Stimulated activated effector memory CD8-positive, alpha-beta T cell treated with anti-CD3 and anti-CD28 coated beads, Interleukin-12 subunit alpha, Interleukin-12 subunit beta, amount 100 ng/mL, for 72 hours (primary cell): Measurements from ENCODE around the gene GKN2.
"Not testable (repeated sequence)": the region's sequence is repeated elsewhere in the genome, so short reads cannot be mapped to it uniquely, and the experiment has no call there.

Experiments used
- ATAC-seq: fragments of 150-1000 bp; cut with Tn5 transposase; 2 replicates; pipeline ENCODE4 v1.10.0; 2021
- DNase-seq, 2 donors: peaks; one replicate each; pipeline ENCODE4 v3.0.0; 2021 to 2022; ENCODE audit warnings: low spot score in 2 of 2
- H3K27ac Mint-ChIP-seq: one replicate; pipeline ENCODE4 v1.8.0; 2022; ENCODE audit warnings: mild to moderate bottlenecking, mixed read lengths
- H3K36me3 Mint-ChIP-seq: one replicate; pipeline ENCODE4 v1.8.0; 2022; ENCODE audit warnings: mild to moderate bottlenecking, mixed read lengths
- H3K4me1 Mint-ChIP-seq: one replicate; pipeline ENCODE4 v1.8.0; 2022; ENCODE audit warnings: mixed read lengths
- H3K4me3 Mint-ChIP-seq: one replicate; pipeline ENCODE4 v1.8.0; 2022; ENCODE audit warnings: mild to moderate bottlenecking, mixed read lengths
- H3K9me3 Mint-ChIP-seq: one replicate; pipeline ENCODE4 v1.8.0; 2022; ENCODE audit warnings: mixed read lengths

GKN2 gene

GRCh38 chr2:68971591-68972231 lies 19.0 kb upstream of the GKN2 start:
- peak; percentile 8 to 58 for DNase-seq
- no peak overlapping the region for H3K4me3 Mint-ChIP-seq
- no peaks in the 10 kb centered on the region for H3K4me1 Mint-ChIP-seq
- no peaks in the 10 kb centered on the region for H3K36me3 Mint-ChIP-seq
- peak; percentile 100 for ATAC-seq
- no peak overlapping the region for H3K27ac Mint-ChIP-seq
- H3K9me3 Mint-ChIP-seq: no peaks in the 10 kb centered on the region

- ATAC-seq (no peak), DNase-seq (no peak)
- H3K9me3 Mint-ChIP-seq: no peaks in the 10 kb centered on the region
- no peak overlapping the region for H3K27ac Mint-ChIP-seq
- no peaks in the 10 kb centered on the region for H3K36me3 Mint-ChIP-seq
- H3K4me3 Mint-ChIP-seq: no peak overlapping the region
- no peaks in the 10 kb centered on the region for H3K4me1 Mint-ChIP-seq
Observed at GRCh38 chr2:68970566-68971265, 18.0 kb upstream of the GKN2 start.

- H3K27ac Mint-ChIP-seq: no peak overlapping the region
- H3K36me3 Mint-ChIP-seq: no peaks in the 10 kb centered on the region
Observed at GRCh38 chr2:68969736-68970490, 17.2 kb upstream of the GKN2 start.

GRCh38 chr2:68968221-68968620 lies 15.5 kb upstream of the GKN2 start:
- Mint-ChIP-seq H3K9me3 (no peaks in the 10 kb centered on the region), H3K4me1 (no peaks in the 10 kb centered on the region), H3K36me3 (no peaks in the 10 kb centered on the region), H3K27ac (no peak overlapping the region), H3K4me3 (no peak overlapping the region)
- no peak for ATAC-seq
- DNase-seq: no peak

More at GRCh38 chr2:68969736-68970490, 17.2 kb upstream of the GKN2 start:
- H3K4me3 Mint-ChIP-seq: no peak overlapping the region
- H3K4me1 Mint-ChIP-seq: no peaks in the 10 kb centered on the region
- no peak for ATAC-seq
- DNase-seq: no peak
- no peaks in the 10 kb centered on the region for H3K9me3 Mint-ChIP-seq

- no peak for DNase-seq
- no peaks in the 10 kb centered on the region for H3K36me3 Mint-ChIP-seq
- no peak overlapping the region for H3K4me3 Mint-ChIP-seq
- H3K9me3 Mint-ChIP-seq: no peaks in the 10 kb centered on the region
- ATAC-seq: no peak
- no peaks in the 10 kb centered on the region for H3K4me1 Mint-ChIP-seq
- no peak overlapping the region for H3K27ac Mint-ChIP-seq
Observed at GRCh38 chr2:68964282-68964681, 11.6 kb upstream of the GKN2 start.

GRCh38 chr2:68961380-68961779 lies 8.7 kb upstream of the GKN2 start:
- H3K27ac Mint-ChIP-seq: no peak overlapping the region
- no peaks in the 10 kb centered on the region for H3K4me1 Mint-ChIP-seq

GRCh38 chr2:68959001-68959400 lies 6.3 kb upstream of the GKN2 start:
- H3K9me3 Mint-ChIP-seq: peaks cover 3% of the 10 kb centered on the region
- DNase-seq: no peak
- ATAC-seq: no peak
- no peak overlapping the region for H3K4me3 Mint-ChIP-seq
- no peaks in the 10 kb centered on the region for H3K36me3 Mint-ChIP-seq
- no peak overlapping the region for H3K27ac Mint-ChIP-seq
- no peaks in the 10 kb centered on the region for H3K4me1 Mint-ChIP-seq

More at GRCh38 chr2:68961380-68961779, 8.7 kb upstream of the GKN2 start:
- Mint-ChIP-seq H3K9me3 (no peaks in the 10 kb centered on the region), H3K36me3 (no peaks in the 10 kb centered on the region), H3K4me3 (no peak overlapping the region)
- DNase-seq (no peak), ATAC-seq (no peak)

GRCh38 chr2:68955432-68955831 lies 2.7 kb upstream of the GKN2 start:
- DNase-seq, H3K4me1 Mint-ChIP-seq, H3K9me3 Mint-ChIP-seq, H3K27ac Mint-ChIP-seq, H3K4me3 Mint-ChIP-seq, ATAC-seq, H3K36me3 Mint-ChIP-seq: not testable (repeated sequence)

- DNase-seq: no peak
- no peak overlapping the region for H3K4me3 Mint-ChIP-seq
- H3K27ac Mint-ChIP-seq: no peak overlapping the region
- H3K9me3 Mint-ChIP-seq: peaks cover 3% of the 10 kb centered on the region
- no peaks in the 10 kb centered on the region for H3K36me3 Mint-ChIP-seq
- H3K4me1 Mint-ChIP-seq: no peaks in the 10 kb centered on the region
- no peak for ATAC-seq
Observed at GRCh38 chr2:68951899-68952298, 794 bp downstream of the GKN2 start.

- H3K9me3 Mint-ChIP-seq: no peaks in the 10 kb centered on the region
- no peaks in the 10 kb centered on the region for H3K36me3 Mint-ChIP-seq
- no peaks in the 10 kb centered on the region for H3K4me1 Mint-ChIP-seq
- no peak overlapping the region for H3K4me3 Mint-ChIP-seq
- ATAC-seq (no peak), DNase-seq (no peak)
- no peak overlapping the region for H3K27ac Mint-ChIP-seq
Observed at GRCh38 chr2:68948710-68949109, 4.0 kb downstream of the GKN2 start.

GRCh38 chr2:68946117-68946516 lies 6.6 kb downstream of the GKN2 start:
- H3K27ac Mint-ChIP-seq: no peak overlapping the region
- H3K4me3 Mint-ChIP-seq: no peak overlapping the region
- no peak for DNase-seq
- peaks cover 1% of the 10 kb centered on the region for H3K4me1 Mint-ChIP-seq
- no peaks in the 10 kb centered on the region for H3K36me3 Mint-ChIP-seq
- H3K9me3 Mint-ChIP-seq: peaks cover 3% of the 10 kb centered on the region
- no peak for ATAC-seq

- Mint-ChIP-seq H3K4me1 (peaks cover 16% of the 10 kb centered on the region), H3K36me3 (no peaks in the 10 kb centered on the region), H3K27ac (no peak overlapping the region), H3K9me3 (peaks cover 3% of the 10 kb centered on the region), H3K4me3 (no peak overlapping the region)
- DNase-seq: peak; percentile 41 to 77
- peak; percentile 63 for ATAC-seq
Observed at GRCh38 chr2:68943581-68944568, 8.8 kb downstream of the GKN2 start.

- no peak overlapping the region for H3K27ac Mint-ChIP-seq
- DNase-seq (no peak), ATAC-seq (no peak)
- H3K9me3 Mint-ChIP-seq: peaks cover 3% of the 10 kb centered on the region
- no peaks in the 10 kb centered on the region for H3K36me3 Mint-ChIP-seq
- peaks cover 16% of the 10 kb centered on the region for H3K4me1 Mint-ChIP-seq
- H3K4me3 Mint-ChIP-seq: no peak overlapping the region
Observed at GRCh38 chr2:68942827-68943226, 9.9 kb downstream of the GKN2 start.

- H3K4me1 Mint-ChIP-seq: peaks cover 16% of the 10 kb centered on the region
- H3K36me3 Mint-ChIP-seq: no peaks in the 10 kb centered on the region
- peak; percentile 88 for ATAC-seq
- no peak for DNase-seq
- H3K9me3 Mint-ChIP-seq: peaks cover 3% of the 10 kb centered on the region
- H3K4me3 Mint-ChIP-seq: no peak overlapping the region
- H3K27ac Mint-ChIP-seq: no peak overlapping the region
Observed at GRCh38 chr2:68940369-68940768, 12.3 kb downstream of the GKN2 start.

- Mint-ChIP-seq H3K9me3 (peaks cover 3% of the 10 kb centered on the region), H3K27ac (no peak overlapping the region), H3K4me1 (peaks cover 16% of the 10 kb centered on the region), H3K4me3 (no peak overlapping the region), H3K36me3 (no peaks in the 10 kb centered on the region)
- ATAC-seq: no peak
- DNase-seq: no peak
Observed at GRCh38 chr2:68939962-68940361, 12.7 kb downstream of the GKN2 start.
